Measurements from ENCODE around the gene CFAP65.

CFAP65 gene

GRCh38 chr2:219017201-219017931, 23.9 kb downstream of the CFAP65 start:
- no peak for DNase-seq (ENCODE audit: low spot score)

GRCh38 chr2:219016721-219017120, 24.6 kb downstream of the CFAP65 start:
- no peak for DNase-seq (ENCODE audit: low spot score)

GRCh38 chr2:219010873-219011272, 30.4 kb downstream of the CFAP65 start:
- no peak for DNase-seq (ENCODE audit: low spot score)

GRCh38 chr2:219010162-219010756, 31.1 kb downstream of the CFAP65 start:
- peak; percentile 45 for DNase-seq (ENCODE audit: low spot score)

- DNase-seq (ENCODE audit: low spot score): no peak
Observed at GRCh38 chr2:219009294-219009693, 32.0 kb downstream of the CFAP65 start.

GRCh38 chr2:219003979-219004378, 37.3 kb downstream of the CFAP65 start:
- DNase-seq (ENCODE audit: low spot score): no peak

GRCh38 chr2:219003267-219003634, 38.1 kb downstream of the CFAP65 start:
- no peak for DNase-seq (ENCODE audit: low spot score)

GRCh38 chr2:219002395-219003266, 38.7 kb downstream of the CFAP65 start:
- DNase-seq (ENCODE audit: low spot score): peak; percentile 86

GRCh38 chr2:219001577-219002394, 39.5 kb downstream of the CFAP65 start:
- peak; percentile 93 for DNase-seq (ENCODE audit: low spot score)

GRCh38 chr2:219001100-219001576, 40.2 kb downstream of the CFAP65 start:
- DNase-seq (ENCODE audit: low spot score): no peak

GRCh38 chr2:219000569-219000960, 40.8 kb downstream of the CFAP65 start:
- peak; percentile 73 for DNase-seq (ENCODE audit: low spot score)

- peak; percentile 98 for DNase-seq (ENCODE audit: low spot score)
Observed at GRCh38 chr2:218999881-219000568, 41.3 kb downstream of the CFAP65 start.

GRCh38 chr2:218999021-218999880, 42.1 kb downstream of the CFAP65 start:
- peak; percentile 74 for DNase-seq (ENCODE audit: low spot score)

GRCh38 chr2:218998414-218999002, 42.8 kb downstream of the CFAP65 start:
- DNase-seq (ENCODE audit: low spot score): peak; percentile 49

- DNase-seq (ENCODE audit: low spot score): peak; percentile 37
Observed at GRCh38 chr2:218997731-218998130, 43.6 kb downstream of the CFAP65 start.

- peak; percentile 75 for DNase-seq (ENCODE audit: low spot score)
Observed at GRCh38 chr2:218996937-218997336, 44.4 kb downstream of the CFAP65 start.

GRCh38 chr2:218995972-218996711, 45.2 kb downstream of the CFAP65 start:
- DNase-seq (ENCODE audit: low spot score): peak; percentile 86

- DNase-seq (ENCODE audit: low spot score): no peak
Observed at GRCh38 chr2:218995561-218995960, 45.8 kb downstream of the CFAP65 start.
